HG03045 (cell line): ENCODE data around the gene TBC1D22A.
"Not testable (repeated sequence)": the region's sequence is repeated elsewhere in the genome, so short reads cannot be mapped to it uniquely, and the experiment has no call there.

Experiments used
- ATAC-seq: cut with Tn5 transposase; IDR thresholded peaks from one replicate; pipeline ENCODE4 v1.9.1; 2021; ENCODE audit warnings: mild to moderate bottlenecking, moderate library complexity; ENCODE audit not compliant: unreplicated experiment

TBC1D22A gene

GRCh38 chr22:47039356-47039755, 276.9 kb downstream of the TBC1D22A start:
- no peak for ATAC-seq

- ATAC-seq, result no peak
Measured at GRCh38 chr22:47040486-47041270, 278.2 kb downstream of the TBC1D22A start.

DNA sequence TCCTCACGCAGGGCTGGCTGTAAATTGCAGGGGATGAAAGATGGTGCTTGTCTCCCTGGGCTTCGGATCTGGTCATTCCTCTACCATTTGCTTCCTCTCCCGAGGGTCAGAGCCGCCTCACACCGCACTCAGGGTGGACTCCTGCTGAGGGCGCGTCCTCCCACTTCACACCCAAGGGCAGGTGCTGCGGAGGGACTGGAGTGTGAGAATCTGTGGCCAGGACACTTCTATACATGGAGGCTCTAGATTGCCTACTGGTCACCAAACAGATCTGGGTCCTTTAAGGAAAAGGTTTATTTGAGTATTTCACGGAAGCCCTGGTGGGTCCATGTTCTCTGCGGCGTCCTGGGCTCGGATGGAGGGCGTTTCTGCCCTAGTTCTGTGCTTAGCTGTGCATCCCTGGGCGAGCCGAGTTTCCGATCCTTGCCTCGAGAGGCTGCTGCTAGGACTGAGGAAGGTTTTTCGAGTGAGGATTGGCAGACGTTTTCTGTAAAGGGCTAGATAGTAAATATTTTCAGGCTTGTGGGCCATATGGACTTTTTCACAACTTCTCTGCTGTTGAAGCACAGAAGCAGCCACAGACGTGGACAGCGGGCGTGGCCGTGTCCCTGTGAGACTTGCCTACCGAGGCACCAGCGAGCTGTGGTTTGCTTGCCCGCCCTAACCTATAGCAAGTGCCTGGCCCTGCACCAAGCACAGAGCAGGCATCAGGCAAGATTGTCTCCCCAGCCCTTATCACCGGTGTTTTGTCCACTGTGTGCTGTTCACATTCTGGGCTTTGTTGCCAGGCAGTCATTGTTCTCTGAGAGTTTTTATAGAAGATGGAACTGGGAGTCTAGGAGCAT, 279.0 kb downstream of the TBC1D22A start:
- no peak for ATAC-seq

DNA sequence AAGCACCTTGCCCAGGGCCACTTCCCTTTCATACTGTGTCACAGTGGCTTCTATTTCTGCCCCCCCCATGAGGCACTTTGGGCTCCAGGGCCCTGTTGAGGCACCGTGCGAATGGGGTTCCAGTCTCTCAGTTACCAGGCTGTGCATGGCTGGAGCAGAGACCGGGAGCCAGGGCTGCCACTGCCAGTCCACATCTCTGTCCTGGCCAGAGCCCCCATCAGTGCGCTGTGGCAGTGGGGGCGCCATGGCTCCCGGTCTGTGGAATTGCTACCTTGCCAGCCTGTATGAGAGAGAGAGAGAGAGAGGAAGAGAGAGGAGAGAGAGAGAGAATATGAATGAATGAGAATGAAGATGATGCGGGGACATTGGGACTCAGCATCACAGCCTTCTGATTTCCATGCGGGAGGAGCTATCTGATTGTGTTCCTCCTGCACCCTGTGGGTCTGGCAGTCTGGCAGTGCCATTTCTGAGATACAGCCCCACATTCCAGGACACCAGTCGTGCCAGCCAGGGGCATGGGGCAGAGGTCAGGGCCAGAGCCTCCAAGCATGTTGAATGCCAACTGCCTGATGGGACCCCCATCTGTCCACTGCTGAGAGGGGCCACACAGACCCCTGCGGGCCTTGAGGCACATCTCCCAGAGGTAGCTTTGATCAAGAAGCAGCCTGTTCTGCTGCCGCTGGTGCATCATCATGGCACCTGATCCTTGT, 279.8 kb downstream of the TBC1D22A start:
- no peak for ATAC-seq

GRCh38 chr22:47042861-47043496, 280.5 kb downstream of the TBC1D22A start:
- ATAC-seq, result no peak

DNA sequence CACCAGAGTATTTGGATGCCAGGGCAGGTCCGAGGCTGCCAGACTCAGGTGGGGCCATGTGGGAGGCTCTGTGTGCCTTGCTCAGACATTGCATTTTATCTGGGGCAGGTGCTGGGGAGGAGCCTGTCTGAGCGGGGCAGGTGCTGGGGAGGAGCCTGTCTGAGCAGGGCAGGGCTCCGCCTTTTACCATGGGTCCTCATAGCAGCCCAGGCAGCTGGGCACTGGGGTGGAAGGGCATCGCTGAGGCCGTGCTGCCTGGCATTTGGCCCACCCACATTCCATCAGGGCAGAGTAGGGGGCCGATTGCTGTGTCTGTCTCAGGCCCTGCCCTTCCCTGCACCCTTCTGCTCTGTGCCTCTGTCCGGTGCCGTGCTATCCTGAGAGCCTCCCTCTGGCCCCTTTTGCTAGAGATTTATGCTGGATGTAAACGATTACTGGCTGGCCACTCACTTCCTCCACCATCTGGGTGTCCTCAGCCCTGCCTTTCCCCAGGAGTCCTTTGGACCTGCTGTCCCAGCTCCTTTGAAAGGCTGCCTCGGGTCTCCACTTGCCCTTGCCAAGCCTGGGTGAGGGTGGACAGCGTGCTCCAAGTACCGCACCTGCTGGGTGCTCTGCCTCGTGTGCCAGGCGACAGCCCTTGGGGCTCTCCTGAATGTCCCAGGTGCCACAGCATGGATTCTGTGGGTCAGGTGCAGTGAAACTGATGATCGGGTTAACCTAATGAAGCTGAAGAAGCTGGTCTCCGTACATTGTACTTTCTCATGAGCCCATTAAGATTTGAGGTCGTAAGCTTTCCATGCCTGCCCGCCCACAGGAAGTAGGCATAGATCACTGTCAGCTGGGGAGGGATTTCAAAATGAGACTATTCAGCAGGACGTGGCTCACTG, 281.6 kb downstream of the TBC1D22A start:
- no peak for ATAC-seq

DNA sequence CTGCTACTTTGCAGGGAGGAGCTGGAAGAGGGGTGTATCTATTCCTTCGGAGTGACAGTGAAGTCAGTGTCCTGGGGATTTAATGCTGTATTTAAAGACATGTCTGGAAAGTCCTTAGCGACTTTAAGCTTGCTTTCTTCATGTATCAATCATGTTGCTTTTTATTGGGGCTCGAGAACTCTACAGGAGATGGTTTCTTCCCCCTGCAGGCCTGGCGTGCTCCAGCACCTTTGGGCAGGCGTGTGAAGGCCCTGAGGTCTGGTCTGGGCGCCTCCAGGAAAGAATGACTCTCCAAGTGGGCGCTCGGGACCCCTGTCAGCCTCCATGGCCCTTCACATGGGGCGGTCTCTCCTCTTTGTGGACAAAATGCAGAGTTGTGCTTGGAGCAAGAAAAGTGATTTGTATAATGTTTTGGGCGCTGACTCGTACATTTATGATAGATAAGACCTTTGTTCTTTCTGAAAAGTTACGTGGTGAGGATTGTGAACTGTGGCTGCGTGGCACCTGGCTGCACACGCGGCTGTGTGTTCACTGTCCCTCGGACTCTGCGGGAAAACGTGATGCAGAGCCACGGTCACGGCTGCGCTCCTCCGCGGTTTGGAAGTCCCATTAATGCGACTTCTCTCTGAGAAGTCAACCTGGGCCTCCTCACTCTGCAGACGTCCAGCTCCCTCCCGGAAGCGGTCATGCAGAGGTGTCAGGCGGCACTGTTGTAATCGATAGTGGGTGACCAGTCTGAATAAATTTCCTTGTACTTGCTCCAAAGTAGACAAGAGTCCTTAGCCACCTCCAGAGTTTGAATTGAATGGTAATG, 282.5 kb downstream of the TBC1D22A start:
- ATAC-seq, result no peak

DNA sequence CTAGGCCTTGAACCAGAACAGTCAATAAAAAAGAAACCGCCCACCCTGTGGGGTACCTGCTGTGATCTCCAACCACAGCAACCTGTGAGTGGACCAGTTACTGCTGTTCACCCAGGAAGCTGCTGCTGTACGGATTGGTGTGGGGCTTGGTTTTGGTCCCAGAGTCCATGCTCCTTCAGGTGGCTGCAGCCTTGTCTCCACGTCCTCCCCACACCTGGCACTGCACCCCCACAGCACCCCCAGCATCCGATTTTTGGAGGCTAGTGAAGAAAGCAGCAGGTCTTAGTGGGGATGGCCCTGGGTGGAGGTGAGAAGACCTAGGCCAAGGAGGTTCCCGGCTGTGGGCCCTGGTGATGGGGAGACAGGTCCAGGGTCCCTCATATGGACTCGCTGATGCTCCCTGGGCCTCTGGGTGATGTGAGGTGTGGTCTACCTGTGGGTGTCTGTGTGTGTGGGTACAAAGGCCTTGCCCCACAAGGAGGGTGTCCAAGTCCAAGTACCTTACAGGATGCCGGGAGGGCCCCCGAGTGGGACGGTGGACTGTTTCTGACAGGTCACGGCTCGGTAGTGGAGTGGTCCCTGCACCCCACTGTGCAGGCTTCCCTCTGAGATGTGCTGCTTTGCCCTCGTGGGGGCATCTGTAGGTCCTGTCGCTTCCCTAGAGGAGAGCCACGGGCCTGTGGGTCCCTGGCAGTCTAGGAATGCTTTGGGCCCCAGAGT, 283.4 kb downstream of the TBC1D22A start:
- no peak for ATAC-seq

GRCh38 chr22:47046411-47047065, 284.1 kb downstream of the TBC1D22A start:
- ATAC-seq, result no peak

DNA sequence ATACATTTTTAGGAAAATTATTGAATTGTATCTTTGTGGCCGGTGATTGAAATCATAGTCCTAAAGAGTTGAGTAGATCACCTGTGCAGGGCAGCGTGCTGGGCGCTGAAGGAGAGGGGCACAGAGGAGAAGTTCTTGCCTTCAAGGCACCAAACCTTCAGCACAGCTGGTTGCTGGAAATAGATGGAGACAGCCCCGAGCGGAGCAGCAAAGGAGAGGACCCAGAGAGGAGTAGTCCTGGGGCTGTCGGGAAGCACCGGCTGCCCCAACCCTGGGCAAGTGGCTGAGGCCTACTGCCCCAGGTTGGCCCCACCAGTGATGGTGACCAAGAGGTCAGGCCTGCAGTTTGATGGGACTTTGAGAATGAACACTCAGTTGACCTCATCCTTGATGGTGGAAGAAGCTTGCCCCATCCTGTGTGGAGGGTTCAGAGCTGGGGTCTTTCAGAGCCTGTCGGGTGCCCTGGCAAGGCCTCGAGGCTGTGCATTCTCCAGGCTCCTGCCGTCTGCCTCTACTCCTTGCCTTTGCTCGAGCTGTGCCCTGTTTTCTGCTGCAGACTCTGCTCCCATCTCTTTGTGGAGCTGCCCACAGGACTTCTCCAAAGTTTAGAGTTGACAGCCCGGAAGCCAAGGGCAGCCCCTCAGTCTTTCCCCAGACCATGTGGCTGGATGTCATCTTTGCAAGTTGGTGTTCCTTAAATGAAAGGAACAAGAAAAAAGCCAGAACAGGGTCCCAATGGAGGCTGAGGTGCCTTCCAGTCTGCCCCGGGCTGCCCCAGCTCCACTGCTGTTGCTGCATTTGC, 285.1 kb downstream of the TBC1D22A start:
- no peak for ATAC-seq

GRCh38 chr22:47048123-47049077, 285.9 kb downstream of the TBC1D22A start:
- no peak for ATAC-seq

DNA sequence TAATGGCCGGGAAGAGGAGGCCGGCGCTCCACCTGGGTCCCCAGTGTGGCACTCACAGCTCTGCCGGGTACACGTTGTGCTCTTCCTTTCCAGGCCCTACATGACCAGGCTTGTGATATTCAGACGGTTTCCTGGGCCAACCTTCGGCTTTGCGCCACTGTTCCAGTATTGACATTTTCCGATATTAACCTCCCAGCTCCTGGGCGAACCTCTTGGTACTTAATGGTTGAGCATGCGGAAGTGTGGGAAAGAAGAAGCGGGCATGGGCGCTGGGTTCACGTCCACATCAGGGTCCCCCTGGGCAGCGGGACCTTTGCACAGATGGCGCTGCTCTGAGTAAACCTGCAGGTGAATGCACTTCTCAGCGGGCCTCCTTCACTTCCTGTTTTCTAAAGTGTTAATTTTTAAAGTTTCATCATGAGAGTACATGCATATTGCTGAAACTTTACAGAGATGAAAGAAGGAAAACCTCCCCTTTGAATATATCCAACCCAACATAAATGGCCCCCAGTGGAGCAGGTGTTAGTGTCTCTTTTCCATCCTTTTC, 286.7 kb downstream of the TBC1D22A start:
- no peak for ATAC-seq

DNA sequence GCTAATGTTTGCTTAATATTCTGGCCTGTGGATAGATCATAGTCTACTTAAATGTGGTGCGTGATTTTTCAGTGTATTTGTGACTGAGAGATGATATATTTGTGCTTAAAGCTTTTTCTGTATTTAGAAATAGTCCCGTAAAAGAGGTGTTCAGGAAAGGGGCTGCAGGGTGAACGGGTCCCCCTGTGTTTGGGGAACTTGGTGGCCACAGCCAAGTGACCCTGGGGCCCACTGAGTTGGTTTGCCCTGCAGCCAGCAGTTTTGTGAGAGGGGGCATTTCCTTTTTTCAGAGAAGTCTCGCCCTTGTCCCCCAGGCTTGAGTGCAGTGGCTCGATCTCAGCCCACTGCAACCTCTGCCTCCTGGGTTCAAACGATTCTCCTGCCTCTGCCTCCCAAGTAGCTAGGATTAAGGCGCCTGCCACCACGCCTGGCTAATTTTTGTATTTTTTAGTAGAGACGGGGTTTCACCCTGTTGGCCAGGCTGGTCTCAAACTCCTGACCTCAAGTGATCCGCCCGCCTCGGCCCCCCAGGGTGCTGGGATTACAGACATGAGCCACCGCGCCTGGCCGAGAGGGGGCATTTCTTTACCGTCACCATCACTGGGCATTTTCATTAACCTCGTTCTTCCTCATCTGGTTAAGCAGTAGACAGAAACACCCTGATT, 287.4 kb downstream of the TBC1D22A start:
- ATAC-seq, result not testable (repeated sequence)

GRCh38 chr22:47050401-47051051, 288.1 kb downstream of the TBC1D22A start:
- no peak for ATAC-seq
